Measurements from ENCODE around the gene STON2.

The STON2 gene

DNA sequence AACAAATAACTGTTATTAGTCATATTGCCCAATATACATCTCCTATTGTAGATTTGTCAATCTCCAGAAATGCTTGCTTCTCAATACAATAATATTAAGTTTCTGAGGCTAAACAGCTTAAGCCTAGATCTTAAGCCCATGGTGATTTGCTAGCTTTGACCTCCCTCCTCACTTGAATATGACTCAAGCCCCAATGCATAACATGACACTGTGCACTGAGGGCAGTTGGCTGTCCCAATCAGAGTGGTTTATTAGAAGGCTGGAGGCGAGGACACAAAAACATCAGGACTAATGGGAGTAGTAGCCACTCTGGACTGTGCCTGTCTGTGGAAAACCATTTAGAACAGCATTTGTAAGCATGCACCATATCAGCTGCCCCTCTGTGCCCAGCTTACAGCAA, 98.3 kb downstream of the STON2 start:
- no peak for DNase-seq (ENCODE audit: low read depth)

DNA sequence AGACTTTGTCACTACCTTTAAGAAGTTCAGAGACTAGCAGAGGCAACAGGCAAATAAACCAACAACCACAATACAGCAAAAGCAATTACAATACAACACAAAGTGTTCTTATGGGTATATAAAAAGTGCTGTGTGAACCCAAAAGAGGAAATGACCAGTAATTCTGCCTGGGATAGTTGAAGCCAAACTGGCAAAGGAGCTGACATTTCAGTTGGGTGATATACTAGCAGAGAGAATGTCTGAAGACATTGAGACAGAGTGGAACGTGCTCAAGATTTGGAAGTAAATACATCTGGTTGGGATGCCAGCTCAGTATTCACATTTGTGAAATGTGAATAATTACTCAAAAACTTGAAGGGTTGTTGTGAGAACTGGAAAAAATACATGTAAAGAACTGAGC, 98.8 kb downstream of the STON2 start:
- no peak for DNase-seq (ENCODE audit: low read depth)

GRCh38 chr14:81298911-81299310, 101.2 kb downstream of the STON2 start:
- no peak for DNase-seq (ENCODE audit: low read depth)

DNA sequence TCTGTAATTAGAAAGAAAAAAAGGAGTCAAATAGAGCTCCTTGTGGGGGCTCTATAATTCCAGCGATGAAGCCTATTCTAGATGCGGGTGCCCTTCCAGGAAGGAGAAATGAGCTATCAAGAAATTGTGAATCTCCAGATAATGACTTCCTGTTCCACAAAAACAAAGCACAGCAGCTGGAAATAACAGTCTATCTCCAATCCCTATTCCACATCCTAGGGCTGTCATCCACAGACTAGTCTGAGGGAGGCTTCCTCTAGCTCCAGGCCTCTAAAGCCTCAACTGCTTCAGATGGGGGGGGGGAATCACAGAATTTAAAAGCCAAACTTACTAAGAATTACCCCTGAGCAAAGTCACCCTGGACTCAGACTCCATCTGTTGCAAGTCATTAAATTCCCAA, 102.0 kb downstream of the STON2 start:
- no peak for DNase-seq (ENCODE audit: low read depth)

GRCh38 chr14:81295958-81296923, 103.9 kb downstream of the STON2 start:
- no peak for DNase-seq (ENCODE audit: low read depth)

DNA sequence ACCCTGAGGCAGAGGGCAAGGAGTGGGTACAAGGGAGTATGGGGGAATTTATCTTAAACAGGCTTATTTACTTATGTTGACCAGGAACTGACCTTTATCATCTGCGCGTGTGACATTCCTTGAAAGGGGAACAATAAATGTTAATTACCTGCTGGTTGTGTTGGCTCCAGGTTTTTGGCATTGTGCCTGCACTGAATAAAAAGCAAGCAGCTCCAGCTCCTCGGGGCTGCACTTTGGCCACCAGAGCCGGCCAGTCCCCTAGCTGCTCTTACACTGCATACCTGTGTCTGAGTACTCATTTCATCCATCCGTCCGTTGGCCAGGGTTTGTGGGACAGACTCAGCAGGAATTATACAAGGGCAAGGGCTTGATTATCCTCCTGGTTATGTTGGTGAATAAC, 110.6 kb downstream of the STON2 start:
- DNase-seq (ENCODE audit: low read depth) = no peak

DNA sequence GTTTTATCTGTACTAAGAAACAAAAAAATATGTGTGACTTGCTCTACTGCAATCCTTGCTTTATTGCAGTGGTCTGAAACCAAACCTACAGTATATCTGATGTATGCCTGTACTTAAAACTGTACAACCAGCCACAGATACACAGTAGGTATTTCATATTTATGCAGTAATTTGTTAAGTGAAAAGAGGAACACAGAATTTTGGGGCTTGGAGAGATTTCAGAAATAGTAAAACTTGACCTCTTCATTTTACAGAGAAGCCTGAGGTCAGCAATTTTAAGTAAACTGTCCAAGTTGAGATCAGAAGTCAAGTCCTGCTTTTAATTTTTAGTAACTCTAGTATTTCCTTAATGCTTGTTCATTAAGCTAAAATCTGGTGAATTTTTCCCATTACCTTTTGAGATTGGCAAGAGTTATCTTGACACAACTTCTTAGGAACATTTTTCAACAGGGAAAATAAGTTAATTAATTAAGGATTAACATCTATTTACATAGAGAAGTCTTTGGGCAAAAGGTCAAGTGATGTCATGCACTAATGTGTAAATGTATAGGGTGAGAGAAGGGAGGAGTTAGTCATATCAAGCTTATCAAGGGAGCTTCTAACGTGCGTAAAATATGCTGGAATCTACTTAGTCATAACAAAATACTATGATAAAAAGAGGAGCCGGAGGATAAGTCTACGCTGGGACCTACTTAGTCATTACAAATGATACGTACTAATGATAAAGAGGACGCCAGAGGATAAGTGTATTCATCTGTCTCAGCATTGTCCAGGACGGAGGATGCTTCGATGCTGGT, 113.4 kb downstream of the STON2 start:
- no peak for DNase-seq (ENCODE audit: low read depth)

DNA sequence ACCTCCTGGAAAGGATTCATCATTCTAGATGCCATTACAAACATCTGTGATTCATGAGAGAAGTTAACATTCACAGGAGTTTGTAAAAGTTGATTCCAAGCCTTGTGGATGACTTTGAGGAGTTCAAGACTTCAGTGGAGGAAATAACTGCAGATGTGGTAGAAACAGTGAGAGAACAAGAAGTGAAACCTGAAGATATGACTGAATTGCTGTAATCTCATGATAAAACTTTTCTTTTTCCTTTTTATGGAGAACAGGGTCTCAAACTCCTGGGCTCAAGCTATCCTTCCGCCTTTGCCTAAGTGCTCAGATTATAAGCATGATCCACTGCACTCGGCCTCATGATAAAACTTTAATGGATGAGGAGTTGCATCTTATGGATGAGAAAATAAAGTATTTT, 114.9 kb downstream of the STON2 start:
- no peak for DNase-seq (ENCODE audit: low read depth)

GRCh38 chr14:81281332-81281731, 118.8 kb downstream of the STON2 start:
- no peak for DNase-seq (ENCODE audit: low read depth)

- DNase-seq (ENCODE audit: low read depth) = no peak
Observed at GRCh38 chr14:81280136-81280791, 119.9 kb downstream of the STON2 start.

DNA sequence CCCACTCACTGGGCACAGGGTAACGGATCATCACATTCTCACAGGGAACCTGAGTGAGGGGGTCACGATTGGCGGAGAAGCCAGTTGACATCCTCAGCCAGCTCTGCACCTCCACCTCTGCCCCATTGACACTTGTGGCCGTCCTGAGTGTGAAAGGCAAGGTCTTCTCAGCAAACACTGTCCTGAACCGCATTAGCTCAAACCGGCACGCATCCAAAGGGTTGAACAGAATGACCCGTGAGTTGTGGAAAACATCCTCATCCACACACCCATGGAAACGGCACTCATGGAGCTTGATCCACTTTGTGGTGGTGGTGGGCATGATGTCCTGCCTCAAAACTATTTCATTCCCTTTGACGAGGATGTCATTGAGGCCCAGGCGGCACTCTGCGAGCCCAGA, 123.0 kb downstream of the STON2 start:
- DNase-seq (ENCODE audit: low read depth) = no peak

DNA sequence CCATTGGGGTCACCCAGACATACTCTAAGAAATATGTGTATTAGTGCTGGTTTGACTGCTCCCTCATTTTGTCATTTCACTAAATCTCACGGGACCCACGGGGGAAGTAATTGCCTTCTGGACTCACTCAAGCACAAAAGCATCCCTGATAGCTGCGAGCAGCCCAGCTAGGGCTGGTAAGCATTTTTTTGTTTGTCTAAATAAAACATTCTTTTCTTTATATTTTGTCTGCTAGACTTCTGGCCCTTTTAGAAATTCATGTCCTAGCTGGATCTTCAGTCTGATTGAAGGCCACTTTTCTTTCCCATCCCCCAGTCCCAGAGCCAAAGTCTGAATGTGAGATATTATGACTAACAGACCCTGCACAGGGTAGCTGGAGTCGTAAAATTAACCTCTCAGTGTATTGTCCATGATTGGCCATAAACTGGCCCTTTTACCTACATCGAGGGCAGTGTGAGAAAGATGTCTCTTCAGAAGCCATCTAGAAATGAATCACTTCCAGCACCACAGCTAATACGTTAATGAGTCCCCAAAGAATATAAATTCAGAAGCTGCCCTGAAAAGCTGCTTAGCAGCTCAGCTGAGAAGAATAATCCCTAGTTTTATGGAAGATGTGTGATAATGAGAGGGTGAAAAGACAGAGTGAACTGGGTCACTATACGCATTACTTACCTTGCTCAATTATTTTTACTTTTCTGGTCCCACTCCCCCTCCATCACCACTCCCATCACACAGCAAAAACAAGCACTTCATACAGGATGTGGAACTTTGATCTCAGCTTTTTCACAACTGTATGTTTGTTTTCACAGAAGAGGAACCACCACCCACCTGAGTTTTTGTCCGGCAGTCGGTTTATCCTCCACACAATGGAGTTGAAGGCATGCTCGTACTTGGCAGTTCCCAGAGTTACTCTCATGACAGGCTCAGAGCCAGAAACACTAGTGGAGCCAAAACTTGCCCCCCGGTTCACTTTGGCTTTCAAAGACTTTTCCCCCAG, 123.8 kb downstream of the STON2 start:
- no peak for DNase-seq (ENCODE audit: low read depth)

DNA sequence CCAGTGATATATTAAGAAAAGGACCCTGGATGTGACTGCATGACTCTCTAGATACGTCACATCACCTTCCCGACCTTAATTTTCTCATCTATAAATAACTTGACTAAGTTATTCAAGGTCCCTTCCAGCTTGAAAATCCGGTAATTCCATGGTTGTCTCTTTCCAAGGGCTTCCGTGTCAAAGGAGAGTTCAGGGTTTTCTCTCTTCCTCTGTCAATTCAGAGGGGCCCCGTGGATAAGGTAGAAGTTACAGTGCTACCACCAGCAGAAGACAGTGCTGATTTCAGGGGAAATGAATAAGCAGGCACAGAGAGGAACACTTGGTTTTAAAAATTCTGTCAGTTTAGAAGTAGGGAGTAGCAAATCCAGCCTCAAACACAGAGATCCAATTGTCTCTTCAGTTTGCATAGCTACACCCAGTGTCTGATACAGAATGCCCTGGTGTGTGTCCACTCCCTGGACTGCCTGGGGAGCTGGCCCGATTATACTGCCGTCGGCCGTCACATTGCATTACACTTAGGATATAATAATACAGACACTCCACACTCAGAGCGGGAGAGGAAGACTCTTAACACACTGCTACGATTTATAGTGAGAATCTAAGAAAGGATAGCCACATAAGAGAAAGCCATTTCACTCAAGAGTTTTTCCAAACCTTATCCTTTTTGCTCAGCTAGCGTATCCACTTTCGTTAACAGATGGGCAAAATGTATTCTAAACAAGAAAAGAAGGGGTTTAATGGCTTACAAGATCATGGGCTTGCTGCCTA, 124.6 kb downstream of the STON2 start:
- no peak for DNase-seq (ENCODE audit: low read depth)

DNA sequence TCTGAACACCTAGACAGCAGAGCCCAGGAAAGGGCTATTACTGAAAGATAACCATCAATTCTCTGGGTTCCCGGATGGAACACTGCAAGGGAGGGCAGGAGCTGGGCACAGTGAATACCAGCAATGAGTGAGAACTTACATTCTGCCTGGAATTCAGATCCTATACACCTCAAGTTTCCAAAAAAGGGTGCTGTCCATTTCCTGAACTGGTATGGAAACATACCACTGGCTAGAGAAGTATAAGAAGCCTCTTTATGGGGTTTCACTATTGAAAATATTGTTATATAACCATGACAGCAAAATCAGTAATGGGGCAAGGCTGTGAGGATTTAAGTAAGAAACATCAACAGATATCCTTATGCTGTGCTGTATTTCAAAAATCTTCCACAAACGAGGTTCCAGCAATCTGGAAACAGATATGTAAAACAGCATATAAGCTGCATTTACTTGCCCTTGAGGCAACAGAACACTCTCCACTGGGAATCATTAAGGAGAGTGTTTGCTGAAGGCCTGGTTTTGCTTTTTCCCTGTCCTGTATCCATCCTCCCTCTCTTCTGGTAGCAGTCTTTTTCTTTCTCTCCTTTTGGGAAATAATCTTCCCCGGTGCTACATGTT, 126.1 kb downstream of the STON2 start:
- DNase-seq (ENCODE audit: low read depth) = no peak

DNA sequence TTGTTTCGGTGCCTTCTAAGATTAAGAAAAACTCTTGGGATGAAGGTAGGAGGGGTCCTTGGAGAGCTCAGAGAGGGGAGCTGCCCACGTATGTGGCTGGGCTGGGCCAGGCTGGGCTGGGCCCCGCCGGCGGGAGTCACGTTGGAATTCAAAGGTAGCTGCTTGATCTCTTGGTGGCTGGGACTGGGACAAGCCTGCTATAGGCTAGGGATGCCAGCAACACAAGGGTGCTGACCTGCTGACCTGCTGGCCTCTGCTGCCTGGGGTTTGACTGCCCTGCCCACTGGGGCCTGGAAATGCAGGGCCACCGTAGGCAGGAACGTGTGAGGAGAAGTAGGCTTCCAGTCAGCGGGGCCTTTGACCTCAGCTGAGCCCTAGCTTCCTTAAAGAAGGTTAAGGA, 126.6 kb downstream of the STON2 start:
- DNase-seq (ENCODE audit: low read depth) = no peak

GRCh38 chr14:81272317-81272716, 127.8 kb downstream of the STON2 start:
- no peak for DNase-seq (ENCODE audit: low read depth)

DNA sequence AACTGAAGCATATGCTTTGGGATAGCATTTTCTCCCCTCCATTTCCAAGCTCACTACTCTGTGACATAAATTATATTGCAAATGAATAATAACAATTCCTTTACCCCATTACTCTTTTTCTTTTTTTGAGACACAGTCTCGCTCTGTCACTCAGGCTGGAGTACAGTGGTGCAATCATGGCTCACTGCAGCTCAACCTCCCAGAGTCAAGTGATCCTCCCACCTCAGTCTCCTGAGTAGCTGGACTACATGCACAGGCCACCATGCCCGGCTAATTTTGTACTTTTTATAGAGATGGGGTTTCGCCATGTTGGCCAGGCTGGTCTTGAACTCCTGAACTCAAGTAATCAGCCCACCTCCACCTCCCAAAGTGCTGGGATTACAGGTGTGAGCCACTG, 130.1 kb downstream of the STON2 start:
- no peak for DNase-seq (ENCODE audit: low read depth)

DNA sequence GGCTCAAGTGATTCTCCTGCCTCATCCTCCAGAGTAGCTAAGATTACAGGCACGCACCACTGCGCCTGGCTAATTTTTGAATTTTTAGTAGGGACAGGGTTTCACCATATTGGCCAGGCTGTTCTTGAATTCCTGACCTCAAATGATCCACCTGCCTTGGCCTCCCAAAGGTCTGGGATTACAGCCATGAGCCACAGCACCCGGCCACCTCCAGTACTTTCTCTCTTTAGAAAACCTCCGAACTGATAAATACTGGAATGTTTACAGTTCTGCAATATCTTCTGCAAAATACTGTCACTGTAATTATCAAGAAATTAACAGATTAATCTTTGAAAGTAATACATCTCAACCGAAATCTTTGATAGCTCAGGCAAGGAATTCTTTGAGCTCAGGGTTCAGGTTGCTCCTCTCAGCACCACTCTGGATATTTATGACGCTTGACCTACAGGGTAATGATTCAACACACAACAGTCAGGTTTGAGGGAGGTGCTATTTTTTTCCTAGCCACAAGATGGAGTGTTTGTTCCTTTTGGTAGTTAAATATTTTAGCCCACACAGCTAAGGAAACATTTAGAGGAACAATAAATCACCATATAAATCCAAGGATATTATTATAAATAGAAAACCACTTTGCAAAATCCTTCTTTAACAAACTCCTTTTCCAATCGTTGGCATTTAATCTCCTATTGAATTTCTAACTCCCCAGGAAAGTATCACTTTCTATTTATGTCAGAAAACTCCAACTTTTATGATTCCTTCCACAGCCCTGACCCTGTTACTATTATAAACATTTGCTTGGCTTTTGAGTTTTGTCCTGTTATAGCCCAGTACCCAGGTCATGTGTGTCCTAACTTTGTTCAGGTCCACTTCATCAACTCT, 130.8 kb downstream of the STON2 start:
- DNase-seq (ENCODE audit: low read depth) = peak; percentile 23

DNA sequence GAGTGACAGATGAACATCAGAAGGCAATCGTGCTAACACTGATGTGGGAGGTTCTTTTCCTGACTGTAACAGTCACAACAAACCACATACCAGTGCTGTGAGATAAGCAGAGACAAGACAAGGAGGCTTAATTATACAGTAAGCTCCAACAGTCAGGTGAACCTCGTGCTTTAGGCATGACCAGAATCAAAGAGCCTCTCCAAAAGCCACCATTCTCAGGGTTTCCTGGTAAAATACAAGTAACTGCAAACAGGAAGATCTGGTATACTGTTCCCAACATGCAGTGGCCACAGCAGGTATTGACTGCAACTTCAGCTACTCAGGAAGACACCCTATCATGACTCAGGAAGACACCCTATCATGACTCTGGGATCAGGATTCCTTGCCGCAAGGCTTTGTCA, 132.1 kb downstream of the STON2 start:
- no peak for DNase-seq (ENCODE audit: low read depth)
